Heart right ventricle (tissue), 16 donors: ENCODE results near the gene HAAO. TPM values are rescaled to one million over a fixed set of nuclear protein-coding genes. Genes with fewer than 3 reads are reported as not detected.

Source experiments
- ATAC-seq, 8 donors: fragments of 200-7000 bp; cut with Tn5 transposase; one replicate each; pipeline ENCODE4 v1.9.1; 2020; ENCODE audit warnings: mild to moderate bottlenecking in 8 of 8, moderate library complexity in 8 of 8, moderate number of reproducible peaks in 1 of 8
- DNase-seq, 2 donors: peaks; one replicate each; pipeline ENCODE4 v3.0.0-alpha.2; 2020
- H3K27ac ChIP-seq, 10 donors: fragments of 200-600 bp; sonication (generic) in 2 of 10; one replicate each; pipeline versions ENCODE4 v1.5.0 to v1.8.0; 2020 to 2022; ENCODE audit warnings: mild to moderate bottlenecking in 3 of 10
- H3K27me3 ChIP-seq, 7 donors: fragments of 200-600 bp; one replicate each; pipeline ENCODE4 v1.8.0; 2021 to 2022; ENCODE audit warnings: mild to moderate bottlenecking in 2 of 7
- H3K36me3 ChIP-seq, 9 donors: fragments of 200-600 bp; sonication (generic) in 1 of 9; one replicate each; pipeline versions ENCODE4 v1.5.0 to v1.8.0; 2020 to 2022; ENCODE audit warnings: mild to moderate bottlenecking in 2 of 9
- H3K4me1 ChIP-seq, 9 donors: fragments of 200-600 bp; sonication (generic) in 1 of 9; one replicate each; pipeline versions ENCODE4 v1.5.0 to v1.8.0; 2020 to 2022; ENCODE audit warnings: mild to moderate bottlenecking in 4 of 9
- H3K4me3 ChIP-seq, 10 donors: fragments of 200-600 bp; sonication (generic) in 2 of 10; one replicate each; pipeline versions ENCODE4 v1.5.0 to v1.8.0; 2020 to 2022; ENCODE audit warnings: mild to moderate bottlenecking in 7 of 10, moderate library complexity in 2 of 10
- H3K9me3 ChIP-seq, 11 donors: fragments of 200-600 bp in 10 of 11; sonication (generic) in 2 of 11; one replicate each; pipeline versions ENCODE4 v1.5.0 to v1.8.0; 2013 to 2022; ENCODE audit warnings: mild to moderate bottlenecking in 2 of 11, control low read depth in 1 of 11, moderate library complexity in 1 of 11
- WGBS, 2 donors: extraction: QIAGEN DNeasy Blood & Tissue Kit; methylation state at CpG; one replicate each; pipeline ENCODE4 v1.1.7; 2013; ENCODE audit warnings: inconsistent platforms in 1 of 2; 5-methylcytosine and 5-hydroxymethylcytosine counted together
- intact Hi-C, 10 donors: fragments of 100-400 bp; cut with DNase I; formaldehyde crosslinking; loops; one replicate each; pipeline versions ENCODE4 v1.11.1 to v1.14.2; 2022
- polyA plus RNA-seq, 2 donors: library from polyadenylated mRNA; stranded (reverse); fragments of 200-250 nt; gene quantifications; one replicate each; pipeline ENCODE4 v1.2.3, GENCODE V29; 2013
- total RNA-seq, 10 donors: library from RNA; stranded (reverse); fragmentation: NEBNext Ultra II Directional in 3 of 10; extraction: Animal tissue kit (Norgen Biotek cat#: 25700) in 3 of 10; gene quantifications; one replicate each; pipeline versions ENCODE4 v1.2.1 to v1.2.4, GENCODE V29; 2021 to 2023
- TF ChIP-seq, protein P1 (sequence below), 9 donors: fragments of 200-600 bp; sonication (generic) in 2 of 9; IDR thresholded peaks; one replicate each; pipeline versions ENCODE4 v1.5.0 to v1.8.0; 2021 to 2022; ENCODE audit warnings: antibody characterized with exemption in 9 of 9, mild to moderate bottlenecking in 5 of 9, moderate library complexity in 1 of 9
- donor health status: Arrhythmogenic right ventricular cardiomyopathy.
- donor health status: ischemic (EF 13 %, LVEDD 7.1; RV severe dilation, severe dysfunction).
- donor health status: healthy with polysubstance abuse.
- donor health status: DM: no; HTN: yes; CAD: no.
- donor health status: DM: no; HTN: no; CAD: no.
- donor health status: ischemic (EF 25% LVEDD 6.9; RV normal size, moderate dysfunction).
- donor health status: ischemic (EF 25% LVEDD 5.7; RV mildly dilated, moderate dysfunction).
- donor health status: healthy.
- donor health status: DM: yes; HTN: yes; CAD: no.
- donor health status: Ischemic cardiomyopathy.
- donor health status: ischemic (EF 35%, LVEDD 5.7; RV mildly dilated, moderate dysfunction).
- donor health status: nonischemic (EF 11% LVEDD 7.7; RV severe dilation, severe dysfunction).
- donor health status: DM: yes; HTN: yes; CAD: no.
- donor health status: PGD.
- donor health status: ischemic (EF 29% LVEDD 5.4; RV normal size, mild dysfunction).
- donor health status: nonischemic (EF 23%, LVEDD 6.1; RV moderate dilation, normal function).

The HAAO gene
- total and polyA plus RNA-seq, 12 donors, result 0.80 to 6.4 (median 2.7) TPM

- 37% methylated on average over 10 of the region's 10 CpGs for WGBS, 2 donors
- peak overlapping the region; percentile 12 to 77 (median 69) for H3K4me3 ChIP-seq
- DNase-seq (no peak), ATAC-seq (no peak)
- H3K27ac ChIP-seq, result peak overlapping the region; percentile 93 to 100 (median 100)
- TF ChIP-seq, protein P1, sequence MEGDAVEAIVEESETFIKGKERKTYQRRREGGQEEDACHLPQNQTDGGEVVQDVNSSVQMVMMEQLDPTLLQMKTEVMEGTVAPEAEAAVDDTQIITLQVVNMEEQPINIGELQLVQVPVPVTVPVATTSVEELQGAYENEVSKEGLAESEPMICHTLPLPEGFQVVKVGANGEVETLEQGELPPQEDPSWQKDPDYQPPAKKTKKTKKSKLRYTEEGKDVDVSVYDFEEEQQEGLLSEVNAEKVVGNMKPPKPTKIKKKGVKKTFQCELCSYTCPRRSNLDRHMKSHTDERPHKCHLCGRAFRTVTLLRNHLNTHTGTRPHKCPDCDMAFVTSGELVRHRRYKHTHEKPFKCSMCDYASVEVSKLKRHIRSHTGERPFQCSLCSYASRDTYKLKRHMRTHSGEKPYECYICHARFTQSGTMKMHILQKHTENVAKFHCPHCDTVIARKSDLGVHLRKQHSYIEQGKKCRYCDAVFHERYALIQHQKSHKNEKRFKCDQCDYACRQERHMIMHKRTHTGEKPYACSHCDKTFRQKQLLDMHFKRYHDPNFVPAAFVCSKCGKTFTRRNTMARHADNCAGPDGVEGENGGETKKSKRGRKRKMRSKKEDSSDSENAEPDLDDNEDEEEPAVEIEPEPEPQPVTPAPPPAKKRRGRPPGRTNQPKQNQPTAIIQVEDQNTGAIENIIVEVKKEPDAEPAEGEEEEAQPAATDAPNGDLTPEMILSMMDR (IDR thresholded peaks at IDR 0.05), result no peak
- H3K36me3 ChIP-seq, result no peaks in the 10 kb centered on the region
- H3K4me1 ChIP-seq, result peaks cover 0 to 34% (median 15%) of the 10 kb centered on the region in 9 donors
- H3K9me3 ChIP-seq, result peaks cover 0 to 5% (median 0%) of the 10 kb centered on the region in 11 donors
- H3K27me3 ChIP-seq, result no peaks in the 10 kb centered on the region
- intact Hi-C loops, result no loop called here
Measured at GRCh38 chr2:42809131-42809818, 16.9 kb upstream of the HAAO start.

- 91 to 94% methylated on average over 5 of the region's 5 CpGs for WGBS, 2 donors
- no peak overlapping the region for H3K4me3 ChIP-seq
- H3K4me1 ChIP-seq, result peaks cover 0 to 38% (median 15%) of the 10 kb centered on the region in 9 donors
- H3K36me3 ChIP-seq, result no peaks in the 10 kb centered on the region
- intact Hi-C loops, result no loop called here
- TF ChIP-seq, protein P1 (IDR thresholded peaks at IDR 0.05), result no peak
- DNase-seq, result no peak
- H3K9me3 ChIP-seq, result no peaks in the 10 kb centered on the region
- no peak for ATAC-seq
- no peak overlapping the region for H3K27ac ChIP-seq
- no peaks in the 10 kb centered on the region for H3K27me3 ChIP-seq
Measured at GRCh38 chr2:42808301-42808700, 15.9 kb upstream of the HAAO start.

DNA sequence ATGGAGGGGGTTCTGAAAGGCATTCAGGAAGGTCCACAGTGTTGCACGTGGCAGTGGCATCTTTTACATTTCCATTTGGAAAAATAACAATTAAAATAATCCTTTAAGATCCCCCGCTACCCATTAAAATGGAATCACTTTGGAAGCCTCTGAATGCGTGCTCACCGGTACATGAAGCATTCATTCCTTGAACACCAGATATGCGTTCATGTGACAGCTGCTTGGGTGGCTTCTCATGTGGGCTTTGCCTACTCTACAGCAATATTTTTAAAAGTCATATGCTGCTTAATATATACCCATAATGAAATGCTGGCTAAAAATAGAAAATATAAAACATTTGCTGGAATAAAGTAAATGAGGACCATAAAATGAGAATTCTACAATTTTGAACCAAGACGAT, 14.4 kb upstream of the HAAO start:
- no peak for DNase-seq
- 88 to 91% methylated on average over 6 of the region's 6 CpGs for WGBS, 2 donors
- TF ChIP-seq, protein P1 (IDR thresholded peaks at IDR 0.05), result no peak
- H3K36me3 ChIP-seq, result no peaks in the 10 kb centered on the region
- no peaks in the 10 kb centered on the region for H3K27me3 ChIP-seq
- intact Hi-C loops, result no loop called here
- H3K4me3 ChIP-seq, result no peak overlapping the region
- no peak for ATAC-seq
- H3K4me1 ChIP-seq, result peaks cover 0 to 33% (median 13%) of the 10 kb centered on the region in 9 donors
- H3K27ac ChIP-seq, result no peak overlapping the region
- no peaks in the 10 kb centered on the region for H3K9me3 ChIP-seq

DNA sequence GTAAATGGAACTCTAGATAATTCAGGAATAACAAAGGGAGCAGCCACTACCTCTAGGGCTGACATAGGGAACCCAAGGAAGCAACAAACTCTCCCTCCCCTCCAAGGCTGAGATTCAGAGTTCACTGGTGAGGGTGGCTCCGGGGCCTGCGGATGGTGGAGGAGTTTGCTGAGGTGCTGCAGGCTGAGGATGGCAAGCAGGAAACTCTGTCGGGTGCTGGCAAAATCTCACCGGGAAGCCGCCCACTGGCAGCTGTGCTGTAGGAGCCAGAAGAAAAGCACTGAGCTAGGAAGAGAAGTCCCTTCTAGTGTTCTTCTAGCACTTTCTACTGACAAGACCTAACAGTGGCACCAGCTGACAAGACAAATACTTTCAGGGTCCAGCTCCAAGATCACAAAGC, 12.5 kb upstream of the HAAO start:
- WGBS, 2 donors, result 73 to 75% methylated on average over 5 of the region's 5 CpGs

More for the DNA sequence above, 12.5 kb upstream of the HAAO start:
- H3K4me1 ChIP-seq, result peaks cover 0 to 26% (median 8%) of the 10 kb centered on the region in 9 donors
- no peak overlapping the region for H3K27ac ChIP-seq
- TF ChIP-seq, protein P1 (IDR thresholded peaks at IDR 0.05), result no peak
- no peak overlapping the region for H3K4me3 ChIP-seq
- no peak for ATAC-seq
- H3K27me3 ChIP-seq, result no peaks in the 10 kb centered on the region
- DNase-seq, result no peak
- intact Hi-C loops, result no loop called here
- no peaks in the 10 kb centered on the region for H3K36me3 ChIP-seq
- no peaks in the 10 kb centered on the region for H3K9me3 ChIP-seq
